H9 (cell line): Measurements from ENCODE around the gene MCM3AP. TPM values are rescaled to one million over a fixed set of nuclear protein-coding genes. Genes with fewer than 3 reads are reported as not detected.

Experiments
- DNase-seq: peaks from one replicate; pipeline ENCODE4 v3.0.0-alpha.2; 2017
- H2AFZ ChIP-seq: one replicate; pipeline ENCODE4 v1.6.1; 2013; ENCODE audit warnings: mild to moderate bottlenecking, low read length, control low read depth, moderate library complexity
- H2AK5ac ChIP-seq: 2 replicates; pipeline ENCODE4 v1.6.1; 2013; ENCODE audit warnings: low read length, control low read depth, mixed read lengths; ENCODE audit not compliant: insufficient read length
- H2BK120ac ChIP-seq: one replicate; pipeline ENCODE4 v1.6.1; 2013; ENCODE audit warnings: low read depth, mild to moderate bottlenecking, low read length, control low read depth, inconsistent platforms; ENCODE audit not compliant: poor library complexity, severe bottlenecking
- H2BK12ac ChIP-seq: 2 replicates; pipeline ENCODE4 v1.6.1; 2013; ENCODE audit warnings: low read length, control low read depth, mixed read lengths, low read depth; ENCODE audit not compliant: insufficient read length
- H2BK15ac ChIP-seq: 2 replicates; pipeline ENCODE4 v1.6.1; 2013; ENCODE audit warnings: low read depth, low read length, control low read depth
- H2BK20ac ChIP-seq: one replicate; pipeline ENCODE4 v1.6.1; 2013; ENCODE audit warnings: low read depth, mild to moderate bottlenecking, low read length, control low read depth, inconsistent platforms; ENCODE audit not compliant: poor library complexity, severe bottlenecking
- H2BK5ac ChIP-seq: 2 replicates; pipeline ENCODE4 v1.6.1; 2013; ENCODE audit warnings: low read length, control low read depth, mixed read lengths; ENCODE audit not compliant: insufficient read length
- H3K14ac ChIP-seq: 2 replicates; pipeline ENCODE4 v1.6.1; 2013; ENCODE audit warnings: low read length, control low read depth; ENCODE audit not compliant: insufficient read depth
- H3K18ac ChIP-seq: 2 replicates; pipeline ENCODE4 v1.6.1; 2013; ENCODE audit warnings: low read depth, mild to moderate bottlenecking, mixed read lengths, low read length, control low read depth; ENCODE audit not compliant: insufficient read length
- H3K23ac ChIP-seq: 2 replicates; pipeline ENCODE4 v1.6.1; 2013; ENCODE audit warnings: low read length, control low read depth, mixed read lengths, low read depth; ENCODE audit not compliant: insufficient read length
- H3K23me2 ChIP-seq: 2 replicates; pipeline ENCODE4 v1.6.1; 2013; ENCODE audit warnings: low read depth, mild to moderate bottlenecking, mixed read lengths, low read length, control low read depth; ENCODE audit not compliant: insufficient read length, poor library complexity, severe bottlenecking
- H3K27ac ChIP-seq: 2 replicates; pipeline ENCODE4 v1.5.1; 2013; ENCODE audit warnings: low read length, control low read depth, mixed read lengths, low read depth; ENCODE audit not compliant: insufficient read length
- H3K27me3 ChIP-seq: 2 replicates; pipeline ENCODE4 v1.6.1; 2013; ENCODE audit warnings: low read length, control low read depth, inconsistent platforms; ENCODE audit not compliant: insufficient read depth
- H3K4ac ChIP-seq: 2 replicates; pipeline ENCODE4 v1.6.1; 2013; ENCODE audit warnings: low read depth, mild to moderate bottlenecking, control low read depth, inconsistent platforms, low read length, moderate library complexity
- H3K4me1 ChIP-seq: 2 replicates; pipeline ENCODE4 v1.6.1; 2013; ENCODE audit warnings: low read length, control low read depth, inconsistent platforms; ENCODE audit not compliant: insufficient read depth
- H3K4me2 ChIP-seq: 2 replicates; pipeline ENCODE4 v1.6.1; 2013; ENCODE audit warnings: low read length, control low read depth, mixed read lengths; ENCODE audit not compliant: insufficient read length, insufficient read depth
- H3K56ac ChIP-seq: 2 replicates; pipeline ENCODE4 v1.6.1; 2013; ENCODE audit warnings: low read depth, mild to moderate bottlenecking, mixed read lengths, low read length, control low read depth; ENCODE audit not compliant: insufficient read length
- H3K79me1 ChIP-seq: 2 replicates; pipeline ENCODE4 v1.6.1; 2013; ENCODE audit warnings: low read depth, mild to moderate bottlenecking, moderate library complexity, low read length, control low read depth, inconsistent platforms; ENCODE audit not compliant: insufficient read depth, poor library complexity, severe bottlenecking
- H3K79me2 ChIP-seq: 2 replicates; pipeline ENCODE4 v1.6.1; 2013; ENCODE audit warnings: low read length, control low read depth, inconsistent platforms; ENCODE audit not compliant: insufficient read depth
- H3K9ac ChIP-seq: 2 replicates; pipeline ENCODE4 v1.6.1; 2013; ENCODE audit warnings: low read length, control low read depth, mixed read lengths; ENCODE audit not compliant: insufficient read length; ENCODE audit errors: extremely low read depth
- H3K9me3 ChIP-seq: one replicate; pipeline ENCODE4 v1.6.1; 2013; ENCODE audit warnings: low read depth, low read length, inconsistent platforms; ENCODE audit not compliant: control insufficient read depth
- H3T11ph ChIP-seq: one replicate; pipeline ENCODE4 v1.6.1; 2013; ENCODE audit warnings: mild to moderate bottlenecking, low read length, control low read depth, inconsistent platforms
- H4K20me1 ChIP-seq: one replicate; pipeline ENCODE4 v1.6.1; 2013; ENCODE audit not compliant: control insufficient read depth, insufficient read length, insufficient read depth
- H4K5ac ChIP-seq: 2 replicates; pipeline ENCODE4 v1.6.1; 2013; ENCODE audit warnings: low read depth, mild to moderate bottlenecking, mixed read lengths, low read length, control low read depth; ENCODE audit not compliant: insufficient read length
- H4K8ac ChIP-seq: replicated peaks from 2 replicates; pipeline ENCODE4 v1.6.1; 2013; ENCODE audit warnings: low read length, control low read depth, mixed read lengths, low read depth; ENCODE audit not compliant: insufficient read length
- H4K91ac ChIP-seq: 2 replicates; pipeline ENCODE4 v1.6.1; 2013; ENCODE audit warnings: low read depth, mild to moderate bottlenecking, moderate library complexity, mixed read lengths, low read length, control low read depth; ENCODE audit not compliant: insufficient read length
- H3K27ac Mint-ChIP-seq, 3 experiments: 2 replicates in 2 of 3; 3 replicates in 1 of 3; pipeline ENCODE4 v1.8.0; 2020 to 2021; ENCODE audit warnings: mixed read lengths in 3 of 3, mild to moderate bottlenecking in 1 of 3, moderate library complexity in 1 of 3
- H3K27me3 Mint-ChIP-seq: 2 replicates; pipeline ENCODE4 v1.8.0; 2021; ENCODE audit warnings: low read depth, mild to moderate bottlenecking, moderate library complexity, mixed read lengths
- H3K36me3 Mint-ChIP-seq, 3 experiments: 2 replicates in 2 of 3; 3 replicates in 1 of 3; pipeline ENCODE4 v1.8.0; 2020 to 2021; ENCODE audit warnings: low read depth in 3 of 3, mixed read lengths in 3 of 3; ENCODE audit not compliant: insufficient read depth in 1 of 3
- H3K4me1 Mint-ChIP-seq, 2 experiments: 2 replicates each; pipeline ENCODE4 v1.8.0; 2020; ENCODE audit warnings: mixed read lengths in 2 of 2
- H3K4me3 Mint-ChIP-seq, 2 experiments: 2 replicates in 1 of 2; 3 replicates in 1 of 2; pipeline ENCODE4 v1.8.0; 2020 to 2021; ENCODE audit warnings: mild to moderate bottlenecking in 2 of 2, mixed read lengths in 2 of 2, moderate library complexity in 1 of 2
- H3K9me3 Mint-ChIP-seq, 2 experiments: 2 replicates in 1 of 2; 3 replicates in 1 of 2; pipeline ENCODE4 v1.8.0; 2020; ENCODE audit warnings: mild to moderate bottlenecking in 2 of 2, mixed read lengths in 2 of 2, moderate library complexity in 1 of 2
- WGBS: extraction: QIAGEN DNeasy Blood & Tissue Kit; methylation state at CpG from one replicate; pipeline ENCODE4 v1.1.7; 2013; ENCODE audit warnings: missing lambda C conversion rate, low lambda C conversion rate, mixed read lengths; ENCODE audit not compliant: insufficient read length; ENCODE audit errors: extremely low coverage; 5-methylcytosine and 5-hydroxymethylcytosine counted together
- total RNA-seq: library from RNA; stranded (reverse); gene quantifications from 2 replicates; pipeline ENCODE4 v1.2.1, GENCODE V29; 2021
- TF ChIP-seq, protein P1 (sequence below): fragments of 200-600 bp; sonication (generic); conservative IDR thresholded peaks from 3 replicates; pipeline ENCODE4 v1.8.0; 2021; ENCODE audit warnings: antibody characterized with exemption, mild to moderate bottlenecking

The MCM3AP gene
- total RNA-seq, 1 experiment from 2014 or later: 124 TPM

DNA sequence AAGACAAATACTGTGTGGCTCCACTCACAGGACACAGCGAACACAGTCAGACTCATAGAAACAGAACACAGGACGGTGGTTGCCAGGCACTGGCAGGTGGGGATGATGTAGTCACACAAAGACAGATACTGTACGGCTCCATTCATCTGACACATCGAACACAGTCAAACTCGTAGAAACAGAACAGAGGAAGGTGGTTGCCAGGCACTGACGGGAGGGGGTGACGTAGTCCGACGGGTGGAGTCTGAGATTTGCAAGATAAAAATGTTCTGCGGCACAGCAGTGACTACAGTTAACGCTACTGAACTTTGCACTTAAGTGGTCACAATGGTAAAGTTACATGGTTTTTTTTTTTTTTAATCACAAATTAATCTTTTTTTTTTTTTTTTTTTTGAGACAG is 19.5 kb upstream of the MCM3AP start:
- no peaks in the 10 kb centered on the region for H3K9me3 ChIP-seq
- DNase-seq: no peak
- no peak overlapping the region for H2AK5ac ChIP-seq
- H3K4me2 ChIP-seq: no peak overlapping the region
- no peaks in the 10 kb centered on the region for H3K4me1 Mint-ChIP-seq
- H4K8ac ChIP-seq: no peak overlapping the region
- H3K4me1 ChIP-seq: no peaks in the 10 kb centered on the region
- no peaks in the 10 kb centered on the region for H3K79me2 ChIP-seq
- no peak overlapping the region for H3K23ac ChIP-seq
- no peak overlapping the region for H3K4me3 Mint-ChIP-seq
- no peaks in the 10 kb centered on the region for H3K27me3 Mint-ChIP-seq
- no peak overlapping the region for H2AFZ ChIP-seq
- no peak overlapping the region for H3K4ac ChIP-seq
- peaks cover 2% of the 10 kb centered on the region for H4K20me1 ChIP-seq
- TF ChIP-seq, protein P1, sequence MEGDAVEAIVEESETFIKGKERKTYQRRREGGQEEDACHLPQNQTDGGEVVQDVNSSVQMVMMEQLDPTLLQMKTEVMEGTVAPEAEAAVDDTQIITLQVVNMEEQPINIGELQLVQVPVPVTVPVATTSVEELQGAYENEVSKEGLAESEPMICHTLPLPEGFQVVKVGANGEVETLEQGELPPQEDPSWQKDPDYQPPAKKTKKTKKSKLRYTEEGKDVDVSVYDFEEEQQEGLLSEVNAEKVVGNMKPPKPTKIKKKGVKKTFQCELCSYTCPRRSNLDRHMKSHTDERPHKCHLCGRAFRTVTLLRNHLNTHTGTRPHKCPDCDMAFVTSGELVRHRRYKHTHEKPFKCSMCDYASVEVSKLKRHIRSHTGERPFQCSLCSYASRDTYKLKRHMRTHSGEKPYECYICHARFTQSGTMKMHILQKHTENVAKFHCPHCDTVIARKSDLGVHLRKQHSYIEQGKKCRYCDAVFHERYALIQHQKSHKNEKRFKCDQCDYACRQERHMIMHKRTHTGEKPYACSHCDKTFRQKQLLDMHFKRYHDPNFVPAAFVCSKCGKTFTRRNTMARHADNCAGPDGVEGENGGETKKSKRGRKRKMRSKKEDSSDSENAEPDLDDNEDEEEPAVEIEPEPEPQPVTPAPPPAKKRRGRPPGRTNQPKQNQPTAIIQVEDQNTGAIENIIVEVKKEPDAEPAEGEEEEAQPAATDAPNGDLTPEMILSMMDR: no peak
- H3T11ph ChIP-seq: no peak overlapping the region
- no peak overlapping the region for H3K14ac ChIP-seq
- H2BK12ac ChIP-seq: no peak overlapping the region
- H4K91ac ChIP-seq: no peak overlapping the region
- H3K79me1 ChIP-seq: no peaks in the 10 kb centered on the region
- no peak overlapping the region for H2BK120ac ChIP-seq
- WGBS: no CpG with 5 or more reads among the region's 11 CpGs
- H2BK15ac ChIP-seq: no peak overlapping the region
- H4K5ac ChIP-seq: no peak overlapping the region
- H3K27me3 ChIP-seq: no peaks in the 10 kb centered on the region
- H3K27ac Mint-ChIP-seq: 0 out of 7 replicates have a peak overlapping the region, but pooled peaks of 1 of the 3 experiments have one; percentile 29
- H3K9me3 Mint-ChIP-seq: no peaks in the 10 kb centered on the region; a peak in 1 of 5 replicates
- H2BK20ac ChIP-seq: no peak overlapping the region
- H3K27ac ChIP-seq: no peak overlapping the region
- H2BK5ac ChIP-seq: no peak overlapping the region
- H3K36me3 Mint-ChIP-seq: peaks cover 29 to 67% (median 59%) of the 10 kb centered on the region in 3 experiments
- H3K9ac ChIP-seq: no peak overlapping the region
- H3K23me2 ChIP-seq: no peaks in the 10 kb centered on the region
- H3K18ac ChIP-seq: no peak overlapping the region
- no peak overlapping the region for H3K56ac ChIP-seq
